HG03460 (cell line): ENCODE measurements around the gene GRIA4.
A peak's percentile ranks its signal among the peaks of the same experiment; 100 is the strongest.

Experiments
- ATAC-seq: cut with Tn5 transposase; IDR thresholded peaks from one replicate; pipeline ENCODE4 v1.9.1; 2021; ENCODE audit not compliant: unreplicated experiment

Gene GRIA4

GRCh38 chr11:105911454-105911853 lies 301.6 kb downstream of the GRIA4 start:
- ATAC-seq: no peak

GRCh38 chr11:105912666-105913065 lies 302.8 kb downstream of the GRIA4 start:
- no peak for ATAC-seq

- no peak for ATAC-seq
Measured at GRCh38 chr11:105915021-105915420, 305.1 kb downstream of the GRIA4 start.

GRCh38 chr11:105918039-105918438 lies 308.2 kb downstream of the GRIA4 start:
- no peak for ATAC-seq

GRCh38 chr11:105918600-105918999 lies 308.7 kb downstream of the GRIA4 start:
- no peak for ATAC-seq

- no peak for ATAC-seq
Measured at GRCh38 chr11:105923252-105923651, 313.4 kb downstream of the GRIA4 start.

- no peak for ATAC-seq
Measured at GRCh38 chr11:105923807-105924206, 313.9 kb downstream of the GRIA4 start.

- no peak for ATAC-seq
Measured at GRCh38 chr11:105929084-105929955, 319.4 kb downstream of the GRIA4 start.

GRCh38 chr11:105933695-105934094 lies 323.8 kb downstream of the GRIA4 start:
- no peak for ATAC-seq

- no peak for ATAC-seq
Measured at GRCh38 chr11:105935791-105936190, 325.9 kb downstream of the GRIA4 start.

- ATAC-seq: peak; percentile 72
Measured at GRCh38 chr11:105937331-105937730, 327.5 kb downstream of the GRIA4 start.

GRCh38 chr11:105937738-105938137 lies 327.9 kb downstream of the GRIA4 start:
- ATAC-seq: peak; percentile 18

- no peak for ATAC-seq
Measured at GRCh38 chr11:105942921-105943320, 333.0 kb downstream of the GRIA4 start.

GRCh38 chr11:105948918-105949590 lies 339.2 kb downstream of the GRIA4 start:
- no peak for ATAC-seq

GRCh38 chr11:105953886-105954285 lies 344.0 kb downstream of the GRIA4 start:
- no peak for ATAC-seq

- ATAC-seq: no peak
Measured at GRCh38 chr11:105960252-105961245, 350.7 kb downstream of the GRIA4 start.

GRCh38 chr11:105968021-105968697 lies 358.3 kb downstream of the GRIA4 start:
- ATAC-seq: no peak

- no peak for ATAC-seq
Measured at GRCh38 chr11:105969756-105970155, 359.9 kb downstream of the GRIA4 start.

GRCh38 chr11:105975128-105975527 lies 365.3 kb downstream of the GRIA4 start:
- ATAC-seq: no peak

- ATAC-seq: no peak
Measured at GRCh38 chr11:105979997-105980703, 370.3 kb downstream of the GRIA4 start.
